DMS114 treated with DMSO at 0.1 percent for 48 hours (cell line): ENCODE measurements around the gene VMP1.
"Not testable (repeated sequence)": the region's sequence is repeated elsewhere in the genome, so short reads cannot be mapped to it uniquely, and the experiment has no call there.

ENCODE experiments used
- DNase-seq: peaks from one replicate; lab custom pipeline; 2025; ENCODE audit not compliant: unreplicated experiment; lab: John Stamatoyannopoulos, UW

VMP1 gene

GRCh38 chr17:59753522-59754467 is 46.3 kb downstream of the VMP1 start:
- DNase-seq = peak; percentile 91

- no peak for DNase-seq
These were observed 47.1 kb downstream of the VMP1 start for GRCh38 chr17:59754552-59754951.

- DNase-seq = not testable (repeated sequence)
These were observed 47.6 kb downstream of the VMP1 start for GRCh38 chr17:59755069-59755468.

GRCh38 chr17:59756236-59756818 is 48.9 kb downstream of the VMP1 start:
- peak; percentile 92 for DNase-seq

- no peak for DNase-seq
These were observed 49.6 kb downstream of the VMP1 start for GRCh38 chr17:59757043-59757442.

- DNase-seq = no peak
These were observed 50.0 kb downstream of the VMP1 start for GRCh38 chr17:59757470-59757869.

GRCh38 chr17:59757881-59758385 is 50.5 kb downstream of the VMP1 start:
- no peak for DNase-seq

GRCh38 chr17:59758998-59759651 is 51.7 kb downstream of the VMP1 start:
- not testable (repeated sequence) for DNase-seq

GRCh38 chr17:59760160-59760559 is 52.7 kb downstream of the VMP1 start:
- no peak for DNase-seq

- peak; percentile 97 for DNase-seq
These were observed 54.1 kb downstream of the VMP1 start for GRCh38 chr17:59761385-59762048.

- no peak for DNase-seq
These were observed 54.8 kb downstream of the VMP1 start for GRCh38 chr17:59762049-59762823.

- no peak for DNase-seq
These were observed 55.4 kb downstream of the VMP1 start for GRCh38 chr17:59762824-59763374.

- no peak for DNase-seq
These were observed 56.4 kb downstream of the VMP1 start for GRCh38 chr17:59763861-59764260.

GRCh38 chr17:59764292-59764741 is 56.9 kb downstream of the VMP1 start:
- DNase-seq = no peak

- no peak for DNase-seq
These were observed 57.6 kb downstream of the VMP1 start for GRCh38 chr17:59765038-59765437.

- no peak for DNase-seq
These were observed 59.0 kb downstream of the VMP1 start for GRCh38 chr17:59766491-59766890.

- DNase-seq = no peak
These were observed 59.7 kb downstream of the VMP1 start for GRCh38 chr17:59767176-59767575.

GRCh38 chr17:59769887-59770286 is 62.4 kb downstream of the VMP1 start:
- DNase-seq = no peak

GRCh38 chr17:59771093-59771492 is 63.6 kb downstream of the VMP1 start:
- DNase-seq = no peak

- DNase-seq = no peak
These were observed 68.4 kb downstream of the VMP1 start for GRCh38 chr17:59775786-59776350.
